NCI-H2029 treated with DMSO at 0.1 percent for 48 hours (cell line): ENCODE measurements around the gene ANKS1B.
"Not testable (repeated sequence)": the region's sequence is repeated elsewhere in the genome, so short reads cannot be mapped to it uniquely, and the experiment has no call there.

Source experiments
- DNase-seq: peaks from one replicate; lab custom pipeline; 2025; lab: John Stamatoyannopoulos, UW

The ANKS1B gene

GRCh38 chr12:99984271-99985128 lies at the start of gene ANKS1B:
Gene ANKS1B (minus strand): TSS chr12:99984936. CDS start chr12:99984237, 699 bp downstream.
- DNase-seq = peak; percentile 41

GRCh38 chr12:100031836-100032235 lies 47.1 kb upstream of the ANKS1B start:
- DNase-seq = no peak

GRCh38 chr12:100027671-100028070 lies 42.9 kb upstream of the ANKS1B start:
- no peak for DNase-seq

- DNase-seq = no peak
Measured at GRCh38 chr12:100026241-100026640, 41.5 kb upstream of the ANKS1B start.

GRCh38 chr12:100024974-100025555 lies 40.3 kb upstream of the ANKS1B start:
- DNase-seq = no peak

GRCh38 chr12:100020370-100020769 lies 35.6 kb upstream of the ANKS1B start:
- no peak for DNase-seq

- DNase-seq = no peak
Measured at GRCh38 chr12:100017056-100017455, 32.3 kb upstream of the ANKS1B start.

- not testable (repeated sequence) for DNase-seq
Measured at GRCh38 chr12:100016304-100016703, 31.6 kb upstream of the ANKS1B start.

- DNase-seq = peak; percentile 52
Measured at GRCh38 chr12:100005846-100006245, 21.1 kb upstream of the ANKS1B start.

- no peak for DNase-seq
Measured at GRCh38 chr12:99997806-99998205, 13.1 kb upstream of the ANKS1B start.

GRCh38 chr12:99996095-99996494 lies 11.4 kb upstream of the ANKS1B start:
- DNase-seq = no peak

- no peak for DNase-seq
Measured at GRCh38 chr12:99985631-99986030, 895 bp upstream of the ANKS1B start.

GRCh38 chr12:99985129-99985570 lies 414 bp upstream of the ANKS1B start:
- DNase-seq = no peak

GRCh38 chr12:99983456-99984258 lies 1.1 kb downstream of the ANKS1B start:
- DNase-seq = peak; percentile 31

- DNase-seq = no peak
Measured at GRCh38 chr12:99981639-99982190, 3.0 kb downstream of the ANKS1B start.

GRCh38 chr12:99979471-99979870 lies 5.3 kb downstream of the ANKS1B start:
- no peak for DNase-seq

- no peak for DNase-seq
Measured at GRCh38 chr12:99978152-99978551, 6.6 kb downstream of the ANKS1B start.

GRCh38 chr12:99977550-99977949 lies 7.2 kb downstream of the ANKS1B start:
- DNase-seq = no peak

GRCh38 chr12:99976762-99977161 lies 8.0 kb downstream of the ANKS1B start:
- DNase-seq = no peak

- DNase-seq = no peak
Measured at GRCh38 chr12:99975321-99975720, 9.4 kb downstream of the ANKS1B start.

- no peak for DNase-seq
Measured at GRCh38 chr12:99974146-99974545, 10.6 kb downstream of the ANKS1B start.

GRCh38 chr12:99966429-99966828 lies 18.3 kb downstream of the ANKS1B start:
- DNase-seq = no peak
